GM12874 (cell line): ENCODE measurements around the gene UROC1.

ENCODE experiments used
- CTCF ChIP-seq: IDR thresholded peaks from 2 replicates; pipeline ENCODE4 v1.5.1; 2011; ENCODE audit warnings: low read depth, mild to moderate bottlenecking, control low read depth, low read length, moderate library complexity; ENCODE audit not compliant: insufficient read depth

UROC1 gene

GRCh38 chr3:126493739-126494138 is 23.8 kb downstream of the UROC1 start:
- no peak for TF ChIP-seq CTCF

GRCh38 chr3:126493051-126493450 is 24.5 kb downstream of the UROC1 start:
- no peak for TF ChIP-seq CTCF

- no peak for TF ChIP-seq CTCF
Measured at GRCh38 chr3:126491221-126492013, 26.2 kb downstream of the UROC1 start.

- no peak for TF ChIP-seq CTCF
Measured at GRCh38 chr3:126490619-126491018, 27.0 kb downstream of the UROC1 start.

GRCh38 chr3:126488886-126489569 is 28.5 kb downstream of the UROC1 start:
- no peak for TF ChIP-seq CTCF

- TF ChIP-seq CTCF = no peak
Measured at GRCh38 chr3:126488185-126488584, 29.4 kb downstream of the UROC1 start.

- no peak for TF ChIP-seq CTCF
Measured at GRCh38 chr3:126487151-126487771, 30.3 kb downstream of the UROC1 start.
